WTC11 (cell line): Measurements from ENCODE around the gene SLC9A7. TPM values are rescaled to one million over a fixed set of nuclear protein-coding genes. Genes with fewer than 3 reads are reported as not detected.
A peak's percentile ranks its signal among the peaks of the same experiment; 100 is the strongest.

Experiments used
- ATAC-seq: fragments of 200-7000 bp; cut with Tn5 transposase; 2 replicates; pipeline ENCODE4 v1.10.0; 2021; ENCODE audit warnings: mild to moderate bottlenecking, moderate library complexity
- CTCF ChIA-PET: fragments of 300-600 bp; sonication (Branson Sonifier 250); formaldehyde crosslinking; loops from one replicate; lab custom pipeline; 2021; ENCODE audit warnings: antibody characterized with exemption; lab: Charles Lee
- POLR2A ChIA-PET: fragments of 350-600 bp; sonication (Branson Sonifier 250); formaldehyde crosslinking; loops from one replicate; lab custom pipeline; 2021; ENCODE audit warnings: antibody characterized with exemption; lab: Charles Lee
- DNase-seq: peaks from one replicate; pipeline ENCODE4 v3.0.0; 2021; ENCODE audit warnings: low spot score
- H3K27ac Mint-ChIP-seq: 2 replicates; pipeline ENCODE4 v1.8.0; 2021; ENCODE audit warnings: mixed read lengths
- H3K27me3 Mint-ChIP-seq: 2 replicates; pipeline ENCODE4 v1.8.0; 2021; ENCODE audit warnings: low read depth, mild to moderate bottlenecking, moderate library complexity, mixed read lengths
- H3K36me3 Mint-ChIP-seq: 2 replicates; pipeline ENCODE4 v1.8.0; 2021; ENCODE audit warnings: mixed read lengths
- H3K4me1 Mint-ChIP-seq: 2 replicates; pipeline ENCODE4 v1.8.0; 2022; ENCODE audit warnings: mixed read lengths
- H3K4me3 Mint-ChIP-seq: 2 replicates; pipeline ENCODE4 v1.8.0; 2021; ENCODE audit warnings: mild to moderate bottlenecking, moderate library complexity, mixed read lengths
- H3K9me3 Mint-ChIP-seq: 2 replicates; pipeline ENCODE4 v1.8.0; 2021; ENCODE audit warnings: mixed read lengths
- EMX1 ChIP-seq: fragments of 250-450 bp; sonication (Bioruptor Pico); IDR thresholded peaks from 2 replicates; pipeline ENCODE4 v1.8.0; 2021; ENCODE audit warnings: mild to moderate bottlenecking
- GTF2I ChIP-seq: fragments of 250-450 bp; sonication (Bioruptor Pico); conservative IDR thresholded peaks from 2 replicates; pipeline ENCODE4 v1.4.0; 2021; ENCODE audit warnings: mild to moderate bottlenecking
- NR2C2 ChIP-seq: sonication (generic); formaldehyde crosslinking; IDR thresholded peaks from 2 replicates; pipeline ENCODE4 v1.8.0; 2022; ENCODE audit warnings: mild to moderate bottlenecking, missing genetic modification reagents
- OVOL2 ChIP-seq: fragments of 250-450 bp; sonication (Bioruptor Pico); IDR thresholded peaks from 2 replicates; pipeline ENCODE4 v1.9.0; 2021; ENCODE audit warnings: mild to moderate bottlenecking, borderline replicate concordance
- RORB ChIP-seq: fragments of 250-450 bp; sonication (Bioruptor Pico); IDR thresholded peaks from 2 replicates; pipeline ENCODE4 v1.9.0; 2021; ENCODE audit warnings: mild to moderate bottlenecking
- SMAD4 ChIP-seq: sonication (generic); formaldehyde crosslinking; IDR thresholded peaks from 2 replicates; pipeline ENCODE4 v1.8.0; 2022; ENCODE audit warnings: mild to moderate bottlenecking, missing genetic modification reagents
- TCF7 ChIP-seq: sonication (generic); formaldehyde crosslinking; IDR thresholded peaks from 2 replicates; pipeline ENCODE4 v1.8.0; 2022; ENCODE audit warnings: mild to moderate bottlenecking, low read depth, missing genetic modification reagents, moderate library complexity
- total RNA-seq: library from RNA; stranded (reverse); gene quantifications from 3 replicates; pipeline ENCODE4 v1.2.3, GENCODE V29; 2021
- TF ChIP-seq, protein P1 (sequence below): sonication (generic); formaldehyde crosslinking; conservative IDR thresholded peaks from 2 replicates; pipeline ENCODE4 v1.8.1; 2023; ENCODE audit warnings: mild to moderate bottlenecking, low read depth, missing genetic modification reagents, moderate library complexity
- TF ChIP-seq, protein P2 (sequence below): fragments of 250-450 bp; sonication (Bioruptor Pico); IDR thresholded peaks from 2 replicates; pipeline ENCODE4 v1.9.0; 2021; ENCODE audit warnings: mild to moderate bottlenecking, borderline replicate concordance
- TF ChIP-seq, protein P3 (sequence below): sonication (generic); formaldehyde crosslinking; IDR thresholded peaks from 2 replicates; pipeline ENCODE4 v1.8.0; 2023; ENCODE audit warnings: missing genetic modification reagents
- TF ChIP-seq, protein P4 (sequence below): sonication (generic); formaldehyde crosslinking; IDR thresholded peaks from 2 replicates; pipeline ENCODE4 v1.8.1; 2022; ENCODE audit warnings: missing genetic modification reagents, borderline replicate concordance
- TF ChIP-seq, protein P5 (sequence below): sonication (generic); formaldehyde crosslinking; IDR thresholded peaks from 2 replicates; pipeline ENCODE4 v1.8.0; 2022; ENCODE audit warnings: mild to moderate bottlenecking, missing genetic modification reagents
- TF ChIP-seq, protein P6 (sequence below): sonication (generic); formaldehyde crosslinking; conservative IDR thresholded peaks from 2 replicates; pipeline ENCODE4 v1.8.1; 2022; ENCODE audit warnings: mild to moderate bottlenecking, missing genetic modification reagents
- TF ChIP-seq, protein P7 (sequence below): fragments of 250-450 bp; sonication (Bioruptor Pico); conservative IDR thresholded peaks from 2 replicates; pipeline ENCODE4 v1.9.0; 2021; ENCODE audit warnings: mild to moderate bottlenecking

The SLC9A7 gene
- total RNA-seq, 1 experiment from 2014 or later = 18.0 TPM

DNA sequence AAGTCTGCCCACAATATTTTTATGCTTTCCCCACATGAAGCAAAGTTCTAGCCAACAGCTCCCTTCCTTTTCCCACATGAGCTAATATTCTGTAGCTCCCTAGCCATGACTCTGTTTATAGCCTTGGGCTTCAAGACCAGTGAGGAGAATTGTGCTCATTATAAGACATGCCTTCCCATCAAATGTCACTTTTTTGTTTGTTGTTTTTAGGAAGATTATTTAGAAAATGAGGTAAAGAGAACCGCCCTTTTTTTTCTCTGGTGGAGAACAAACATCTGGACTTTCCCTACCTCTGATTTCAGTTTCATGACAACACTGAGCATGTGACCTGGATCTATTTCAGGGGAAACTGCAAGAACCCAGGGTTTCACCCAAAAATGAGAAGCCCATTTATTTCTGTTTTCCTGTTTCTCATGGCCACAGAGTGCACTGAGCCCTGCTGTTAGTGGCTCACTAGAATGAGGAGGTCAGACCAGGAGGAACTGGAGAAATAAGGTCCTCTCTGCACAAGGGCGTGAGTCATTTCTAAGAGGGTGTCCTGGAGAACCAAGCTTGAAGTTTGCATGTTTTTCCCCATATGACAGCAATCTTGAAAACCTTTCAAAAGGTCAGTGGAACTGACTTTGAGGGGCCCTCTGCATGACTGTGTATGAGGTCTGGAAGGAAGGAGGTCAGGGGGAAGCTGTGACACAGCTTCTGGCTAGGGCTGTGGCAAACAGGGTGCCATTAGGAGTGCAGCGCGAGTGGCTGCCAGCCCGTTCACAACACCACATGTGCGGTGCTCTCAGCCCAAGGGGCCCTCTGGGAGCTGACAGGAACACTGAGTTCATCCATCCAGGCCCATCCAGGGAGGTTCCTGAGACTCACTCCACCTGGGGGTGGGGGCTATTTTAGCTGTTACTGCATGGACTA lies 130.2 kb downstream of the SLC9A7 start:
- ATAC-seq (no peak), DNase-seq (no peak)
- Mint-ChIP-seq H3K9me3 (no peaks in the 10 kb centered on the region), H3K4me1 (peaks cover 17% of the 10 kb centered on the region), H3K27me3 (no peaks in the 10 kb centered on the region), H3K4me3 (no peak overlapping the region), H3K27ac (peak overlapping the region; percentile 79), H3K36me3 (peaks cover 23% of the 10 kb centered on the region)
- CTCF ChIA-PET = interaction anchor here (0.5 kb wide), 1 partner anchor 11 kb away, joined by 4 read pairs; no protein-coding TSS in a partner anchor
- no peak for TF ChIP-seq GTF2I (CRISPR knock-in tag)
- TF ChIP-seq, protein P1, sequence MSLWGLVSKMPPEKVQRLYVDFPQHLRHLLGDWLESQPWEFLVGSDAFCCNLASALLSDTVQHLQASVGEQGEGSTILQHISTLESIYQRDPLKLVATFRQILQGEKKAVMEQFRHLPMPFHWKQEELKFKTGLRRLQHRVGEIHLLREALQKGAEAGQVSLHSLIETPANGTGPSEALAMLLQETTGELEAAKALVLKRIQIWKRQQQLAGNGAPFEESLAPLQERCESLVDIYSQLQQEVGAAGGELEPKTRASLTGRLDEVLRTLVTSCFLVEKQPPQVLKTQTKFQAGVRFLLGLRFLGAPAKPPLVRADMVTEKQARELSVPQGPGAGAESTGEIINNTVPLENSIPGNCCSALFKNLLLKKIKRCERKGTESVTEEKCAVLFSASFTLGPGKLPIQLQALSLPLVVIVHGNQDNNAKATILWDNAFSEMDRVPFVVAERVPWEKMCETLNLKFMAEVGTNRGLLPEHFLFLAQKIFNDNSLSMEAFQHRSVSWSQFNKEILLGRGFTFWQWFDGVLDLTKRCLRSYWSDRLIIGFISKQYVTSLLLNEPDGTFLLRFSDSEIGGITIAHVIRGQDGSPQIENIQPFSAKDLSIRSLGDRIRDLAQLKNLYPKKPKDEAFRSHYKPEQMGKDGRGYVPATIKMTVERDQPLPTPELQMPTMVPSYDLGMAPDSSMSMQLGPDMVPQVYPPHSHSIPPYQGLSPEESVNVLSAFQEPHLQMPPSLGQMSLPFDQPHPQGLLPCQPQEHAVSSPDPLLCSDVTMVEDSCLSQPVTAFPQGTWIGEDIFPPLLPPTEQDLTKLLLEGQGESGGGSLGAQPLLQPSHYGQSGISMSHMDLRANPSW (CRISPR knock-in tag) = no peak
- TF ChIP-seq, protein P2, sequence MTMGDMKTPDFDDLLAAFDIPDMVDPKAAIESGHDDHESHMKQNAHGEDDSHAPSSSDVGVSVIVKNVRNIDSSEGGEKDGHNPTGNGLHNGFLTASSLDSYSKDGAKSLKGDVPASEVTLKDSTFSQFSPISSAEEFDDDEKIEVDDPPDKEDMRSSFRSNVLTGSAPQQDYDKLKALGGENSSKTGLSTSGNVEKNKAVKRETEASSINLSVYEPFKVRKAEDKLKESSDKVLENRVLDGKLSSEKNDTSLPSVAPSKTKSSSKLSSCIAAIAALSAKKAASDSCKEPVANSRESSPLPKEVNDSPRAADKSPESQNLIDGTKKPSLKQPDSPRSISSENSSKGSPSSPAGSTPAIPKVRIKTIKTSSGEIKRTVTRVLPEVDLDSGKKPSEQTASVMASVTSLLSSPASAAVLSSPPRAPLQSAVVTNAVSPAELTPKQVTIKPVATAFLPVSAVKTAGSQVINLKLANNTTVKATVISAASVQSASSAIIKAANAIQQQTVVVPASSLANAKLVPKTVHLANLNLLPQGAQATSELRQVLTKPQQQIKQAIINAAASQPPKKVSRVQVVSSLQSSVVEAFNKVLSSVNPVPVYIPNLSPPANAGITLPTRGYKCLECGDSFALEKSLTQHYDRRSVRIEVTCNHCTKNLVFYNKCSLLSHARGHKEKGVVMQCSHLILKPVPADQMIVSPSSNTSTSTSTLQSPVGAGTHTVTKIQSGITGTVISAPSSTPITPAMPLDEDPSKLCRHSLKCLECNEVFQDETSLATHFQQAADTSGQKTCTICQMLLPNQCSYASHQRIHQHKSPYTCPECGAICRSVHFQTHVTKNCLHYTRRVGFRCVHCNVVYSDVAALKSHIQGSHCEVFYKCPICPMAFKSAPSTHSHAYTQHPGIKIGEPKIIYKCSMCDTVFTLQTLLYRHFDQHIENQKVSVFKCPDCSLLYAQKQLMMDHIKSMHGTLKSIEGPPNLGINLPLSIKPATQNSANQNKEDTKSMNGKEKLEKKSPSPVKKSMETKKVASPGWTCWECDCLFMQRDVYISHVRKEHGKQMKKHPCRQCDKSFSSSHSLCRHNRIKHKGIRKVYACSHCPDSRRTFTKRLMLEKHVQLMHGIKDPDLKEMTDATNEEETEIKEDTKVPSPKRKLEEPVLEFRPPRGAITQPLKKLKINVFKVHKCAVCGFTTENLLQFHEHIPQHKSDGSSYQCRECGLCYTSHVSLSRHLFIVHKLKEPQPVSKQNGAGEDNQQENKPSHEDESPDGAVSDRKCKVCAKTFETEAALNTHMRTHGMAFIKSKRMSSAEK (CRISPR knock-in tag) = no peak
- POLR2A ChIA-PET = no interaction called here

DNA sequence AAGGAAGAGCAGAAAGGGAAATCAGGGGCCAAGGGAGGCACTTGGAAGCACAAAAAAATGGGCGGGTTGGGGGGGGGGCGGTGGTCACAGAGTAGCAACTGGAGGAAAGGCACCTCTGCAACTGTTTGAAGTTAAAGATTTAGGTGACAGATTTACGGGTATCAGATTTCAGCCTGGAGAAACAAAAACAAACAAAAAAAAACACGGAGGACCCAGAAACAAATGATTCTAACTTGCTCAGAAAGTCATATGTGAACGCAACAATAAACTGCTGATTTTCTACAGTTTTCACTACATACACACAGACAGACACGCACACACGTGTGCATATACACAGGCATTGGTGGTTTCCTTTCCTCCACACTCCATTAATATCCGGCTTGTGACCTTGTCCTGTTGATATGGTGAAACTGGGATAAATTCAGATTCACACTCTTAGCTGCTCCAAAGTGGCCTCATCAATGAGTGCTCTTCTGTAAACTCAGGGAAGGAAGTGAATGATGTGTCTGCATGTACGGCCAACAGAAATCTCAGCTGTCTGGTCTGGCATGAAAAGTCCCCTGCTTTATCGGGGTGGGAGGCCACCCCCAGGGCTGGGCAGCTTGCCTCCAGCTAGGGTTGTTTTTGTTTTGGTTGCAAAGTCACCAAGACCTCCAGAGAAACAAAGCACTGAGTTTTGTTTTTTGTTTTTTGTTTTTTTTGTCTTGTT lies 131.1 kb downstream of the SLC9A7 start:
- no peak for ATAC-seq
- TF ChIP-seq RORB (CRISPR knock-in tag) (no peak), NR2C2 (CRISPR knock-in tag) (no peak), EMX1 (CRISPR knock-in tag) (no peak), TCF7 (CRISPR knock-in tag) (no peak), OVOL2 (CRISPR knock-in tag) (no peak), GTF2I (CRISPR knock-in tag) (no peak), SMAD4 (CRISPR knock-in tag) (no peak)
- TF ChIP-seq, protein P3, sequence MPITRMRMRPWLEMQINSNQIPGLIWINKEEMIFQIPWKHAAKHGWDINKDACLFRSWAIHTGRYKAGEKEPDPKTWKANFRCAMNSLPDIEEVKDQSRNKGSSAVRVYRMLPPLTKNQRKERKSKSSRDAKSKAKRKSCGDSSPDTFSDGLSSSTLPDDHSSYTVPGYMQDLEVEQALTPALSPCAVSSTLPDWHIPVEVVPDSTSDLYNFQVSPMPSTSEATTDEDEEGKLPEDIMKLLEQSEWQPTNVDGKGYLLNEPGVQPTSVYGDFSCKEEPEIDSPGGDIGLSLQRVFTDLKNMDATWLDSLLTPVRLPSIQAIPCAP (CRISPR knock-in tag) = no peak
- TF ChIP-seq, protein P4, sequence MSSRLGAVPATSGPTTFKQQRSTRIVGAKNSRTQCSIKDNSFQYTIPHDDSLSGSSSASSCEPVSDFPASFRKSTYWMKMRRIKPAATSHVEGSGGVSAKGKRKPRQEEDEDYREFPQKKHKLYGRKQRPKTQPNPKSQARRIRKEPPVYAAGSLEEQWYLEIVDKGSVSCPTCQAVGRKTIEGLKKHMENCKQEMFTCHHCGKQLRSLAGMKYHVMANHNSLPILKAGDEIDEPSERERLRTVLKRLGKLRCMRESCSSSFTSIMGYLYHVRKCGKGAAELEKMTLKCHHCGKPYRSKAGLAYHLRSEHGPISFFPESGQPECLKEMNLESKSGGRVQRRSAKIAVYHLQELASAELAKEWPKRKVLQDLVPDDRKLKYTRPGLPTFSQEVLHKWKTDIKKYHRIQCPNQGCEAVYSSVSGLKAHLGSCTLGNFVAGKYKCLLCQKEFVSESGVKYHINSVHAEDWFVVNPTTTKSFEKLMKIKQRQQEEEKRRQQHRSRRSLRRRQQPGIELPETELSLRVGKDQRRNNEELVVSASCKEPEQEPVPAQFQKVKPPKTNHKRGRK = no peak
- TF ChIP-seq, protein P5, sequence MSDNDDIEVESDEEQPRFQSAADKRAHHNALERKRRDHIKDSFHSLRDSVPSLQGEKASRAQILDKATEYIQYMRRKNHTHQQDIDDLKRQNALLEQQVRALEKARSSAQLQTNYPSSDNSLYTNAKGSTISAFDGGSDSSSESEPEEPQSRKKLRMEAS (CRISPR knock-in tag) = no peak
- TF ChIP-seq, protein P6, sequence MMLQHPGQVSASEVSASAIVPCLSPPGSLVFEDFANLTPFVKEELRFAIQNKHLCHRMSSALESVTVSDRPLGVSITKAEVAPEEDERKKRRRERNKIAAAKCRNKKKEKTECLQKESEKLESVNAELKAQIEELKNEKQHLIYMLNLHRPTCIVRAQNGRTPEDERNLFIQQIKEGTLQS (CRISPR knock-in tag) = no peak
- TF ChIP-seq, protein P7, sequence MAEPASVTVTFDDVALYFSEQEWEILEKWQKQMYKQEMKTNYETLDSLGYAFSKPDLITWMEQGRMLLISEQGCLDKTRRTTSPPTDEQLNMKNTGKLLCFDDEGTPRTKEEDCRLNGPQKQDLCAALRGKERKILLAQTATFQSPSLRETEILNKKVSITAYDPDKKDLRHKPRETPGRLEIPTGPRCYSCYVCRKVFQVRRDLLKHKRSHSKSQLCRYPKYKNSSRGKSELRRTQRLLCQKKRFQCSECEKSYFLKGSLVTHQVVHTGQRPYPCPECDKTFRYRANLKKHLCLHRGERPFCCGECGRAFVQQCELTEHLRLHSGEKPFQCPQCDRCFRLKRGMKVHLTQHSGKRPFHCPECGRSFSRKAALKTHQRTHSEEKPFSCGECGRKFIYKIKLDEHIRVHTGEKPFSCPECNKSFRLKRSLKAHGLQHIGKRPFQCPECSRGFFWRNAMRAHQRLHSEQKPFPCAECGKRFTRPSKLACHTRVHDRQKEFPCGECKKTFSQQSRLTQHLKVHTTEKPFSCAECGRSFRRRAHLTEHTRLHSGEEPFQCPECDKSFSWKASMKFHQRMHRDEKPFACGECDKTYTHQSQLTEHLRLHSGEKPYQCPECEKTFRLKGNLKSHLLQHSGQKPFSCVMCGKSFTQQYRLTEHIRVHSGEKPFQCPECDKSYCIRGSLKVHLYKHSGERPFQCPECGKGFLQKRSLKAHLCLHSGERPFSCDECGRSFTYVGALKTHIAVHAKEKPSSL = no peak
- TF ChIP-seq, all 79 proteins: peak for 0
- POLR2A ChIA-PET = no interaction called here
- H3K27ac Mint-ChIP-seq = peak overlapping the region; percentile 85
- no peak for DNase-seq
- no peak overlapping the region for H3K4me3 Mint-ChIP-seq
- H3K4me1 Mint-ChIP-seq = peaks cover 22% of the 10 kb centered on the region
- H3K9me3 Mint-ChIP-seq = no peaks in the 10 kb centered on the region
- CTCF ChIA-PET = no interaction called here
- no peaks in the 10 kb centered on the region for H3K27me3 Mint-ChIP-seq
- peaks cover 23% of the 10 kb centered on the region for H3K36me3 Mint-ChIP-seq
